K562 (cell line): Measurements from ENCODE around the gene MBNL1. TPM values are rescaled to one million over a fixed set of nuclear protein-coding genes. Genes with fewer than 3 reads are reported as not detected.

ENCODE experiments used
- CBFA2T3 ChIP-seq: fragments of 450-650 bp; IDR thresholded peaks from 2 replicates; pipeline ENCODE4 v1.6.1; 2017
- DNMT1 ChIP-seq: fragments of 450-650 bp; IDR thresholded peaks from 2 replicates; pipeline ENCODE4 v1.6.1; 2016; ENCODE audit warnings: antibody characterized with exemption, mild to moderate bottlenecking
- EWSR1 ChIP-seq: fragments of 450-650 bp; IDR thresholded peaks from 2 replicates; pipeline ENCODE4 v1.6.1; 2018; ENCODE audit warnings: borderline replicate concordance, mild to moderate bottlenecking, low read depth, moderate library complexity; ENCODE audit not compliant: partially characterized antibody
- JUND ChIP-seq, 2 experiments: IDR thresholded peaks; 2 replicates in 1 of 2; 3 replicates in 1 of 2; pipeline ENCODE4 v1.6.1; 2011; ENCODE audit warnings: borderline replicate concordance in 2 of 2, low read depth in 2 of 2, low read length in 2 of 2, improper control_type of control experiment in 1 of 2, missing biosample characterization in 1 of 2, missing genetic modification characterization in 1 of 2, missing genetic modification reagents in 1 of 2
- MAFG ChIP-seq: fragments of 450-650 bp; conservative IDR thresholded peaks from 2 replicates; pipeline ENCODE4 v1.6.1; 2016; ENCODE audit warnings: missing genetic modification characterization, missing compliant biosample characterization
- SMARCA4 ChIP-seq: fragments of 450-650 bp; IDR thresholded peaks from 2 replicates; pipeline ENCODE4 v1.6.1; 2016
- SMARCE1 ChIP-seq: fragments of 450-650 bp; IDR thresholded peaks from 2 replicates; pipeline ENCODE4 v1.7.1; 2016; ENCODE audit warnings: mild to moderate bottlenecking
- SUPT5H ChIP-seq: fragments of 450-650 bp; IDR thresholded peaks from 2 replicates; pipeline ENCODE4 v1.6.1; 2016
- TAF7 ChIP-seq: fragments of 450-650 bp; IDR thresholded peaks from 2 replicates; pipeline ENCODE4 v1.6.1; 2016; ENCODE audit warnings: missing genetic modification characterization, missing compliant biosample characterization
- TCF3 ChIP-seq: sonication (generic); formaldehyde crosslinking; IDR thresholded peaks from 2 replicates; pipeline ENCODE4 v1.4.0; 2020; ENCODE audit warnings: mild to moderate bottlenecking, missing genetic modification reagents
- THRA ChIP-seq: fragments of 450-650 bp; IDR thresholded peaks from 2 replicates; pipeline ENCODE4 v1.6.1; 2017; ENCODE audit warnings: mild to moderate bottlenecking, moderate library complexity
- ZEB2 ChIP-seq: fragments of 450-650 bp; IDR thresholded peaks from 2 replicates; pipeline ENCODE4 v1.6.1; 2016
- ZNF124 ChIP-seq: sonication (generic); formaldehyde crosslinking; IDR thresholded peaks from 2 replicates; pipeline ENCODE4 v1.8.1; 2022; ENCODE audit warnings: missing genetic modification reagents
- ZNF165 ChIP-seq: fragments of 250-450 bp; sonication (Bioruptor Pico); IDR thresholded peaks from 2 replicates; pipeline ENCODE4 v1.4.0; 2020; ENCODE audit warnings: borderline replicate concordance
- ZNF24 ChIP-seq: fragments of 450-650 bp; IDR thresholded peaks from 2 replicates; pipeline ENCODE4 v1.6.1; 2016
- ZZZ3 ChIP-seq: fragments of 450-650 bp; IDR thresholded peaks from 2 replicates; pipeline ENCODE4 v1.6.1; 2016; ENCODE audit warnings: antibody characterized with exemption, mild to moderate bottlenecking, moderate library complexity
- polyA plus RNA-seq, 8 experiments: library from polyadenylated mRNA; depleted of rRNA in 4 of 8; stranded (reverse) in 5 of 8; unstranded in 3 of 8; fragments of >200 nt; fragmentation: Nextera tagmentation in 2 of 8; fragmentation: Illumina TruSeq in 1 of 8; extraction: Ambion mirVana in 2 of 8; extraction: Trizol in 1 of 8; gene quantifications; 2 replicates each; pipeline versions ENCODE4 v1.2.1 to v1.2.3, GENCODE V29; 2011 to 2014; ENCODE audit warnings: inconsistent platforms in 1 of 8, missing spikeins in 1 of 8
- total RNA-seq, 7 experiments: library from RNA; depleted of rRNA in 6 of 7; stranded (reverse); fragments of >200 nt in 6 of 7; fragmentation: Illumina TruSeq in 2 of 7; extraction: Trizol in 2 of 7; gene quantifications; 2 replicates each; pipeline versions ENCODE4 v1.2.1 to v1.2.3, GENCODE V29; 2011 to 2021; ENCODE audit warnings: low replicate concordance in 1 of 7
- TF ChIP-seq, protein P1 (sequence below): fragments of 250-450 bp; sonication (Bioruptor Pico); IDR thresholded peaks from 2 replicates; pipeline ENCODE4 v1.9.0; 2021; ENCODE audit warnings: mild to moderate bottlenecking
- TF ChIP-seq, protein P2 (sequence below): fragments of 450-650 bp; formaldehyde crosslinking; IDR thresholded peaks from 2 replicates; pipeline ENCODE4 v1.4.0; 2022; ENCODE audit warnings: missing genetic modification characterization
- TF ChIP-seq, protein P3 (sequence below): sonication (generic); formaldehyde crosslinking; IDR thresholded peaks from 2 replicates; pipeline ENCODE4 v1.8.0; 2022; ENCODE audit warnings: missing genetic modification reagents, mild to moderate bottlenecking, borderline replicate concordance
- TF ChIP-seq, protein P4 (sequence below): sonication (generic); formaldehyde crosslinking; IDR thresholded peaks from 2 replicates; pipeline ENCODE4 v1.8.0; 2023; ENCODE audit warnings: missing genetic modification reagents, mild to moderate bottlenecking, borderline replicate concordance

MBNL1 gene
- total and polyA plus RNA-seq, 9 of the 15 experiments (the other 6 are each of a cell fraction or from before 2014, with no cell fraction given), result 70.3 to 243 (median 220) TPM

DNA sequence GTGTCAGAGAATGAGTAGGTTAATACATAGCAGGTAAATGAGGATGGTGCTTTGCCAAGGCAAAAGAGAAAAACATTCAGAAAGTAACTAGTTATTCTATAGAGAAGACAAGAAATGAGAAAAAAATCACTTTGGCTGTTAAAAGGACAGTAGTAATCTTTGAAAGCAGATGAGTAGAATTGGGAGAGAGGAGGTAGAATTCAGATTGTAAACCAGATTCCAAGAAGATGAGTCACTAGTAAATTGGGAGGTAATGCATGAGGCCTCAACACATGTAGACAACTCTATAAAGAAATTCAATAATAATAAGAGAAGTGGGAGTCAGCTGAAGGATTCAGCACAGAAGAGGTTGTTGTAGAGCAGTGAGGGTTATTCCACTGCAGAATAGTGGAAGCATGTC, 81.4 kb downstream of the MBNL1 start (continued):
- TF ChIP-seq TAF7 (tag) (no peak), ZNF24 (no peak), SMARCA4 (0 out of 2 replicates have a peak, but pooled peaks have one; percentile 23), SMARCE1 (0 out of 2 replicates have a peak, but pooled peaks have one; percentile 22), JUND (IDR thresholded peaks at IDR 0.05; ENCODE audit: borderline replicate concordance, low read depth, low read length) (peak; percentile 75), JUND (tag; IDR thresholded peaks at IDR 0.05; ENCODE audit: borderline replicate concordance, low read depth, low read length) (peak; percentile 33; the same call in 1 of the 3 replicates), CBFA2T3 (peak; percentile 59), DNMT1 (no peak), EWSR1 (no peak), ZEB2 (no peak), MAFG (tag) (no peak), THRA (no peak), SUPT5H (0 out of 2 replicates have a peak, but pooled peaks have one; percentile 25), ZNF165 (CRISPR knock-in tag) (no peak), ZNF124 (CRISPR knock-in tag) (no peak), TCF3 (no peak), ZZZ3 (no peak)
- TF ChIP-seq, protein P1, sequence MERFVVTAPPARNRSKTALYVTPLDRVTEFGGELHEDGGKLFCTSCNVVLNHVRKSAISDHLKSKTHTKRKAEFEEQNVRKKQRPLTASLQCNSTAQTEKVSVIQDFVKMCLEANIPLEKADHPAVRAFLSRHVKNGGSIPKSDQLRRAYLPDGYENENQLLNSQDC, result no peak
- TF ChIP-seq, protein P2, sequence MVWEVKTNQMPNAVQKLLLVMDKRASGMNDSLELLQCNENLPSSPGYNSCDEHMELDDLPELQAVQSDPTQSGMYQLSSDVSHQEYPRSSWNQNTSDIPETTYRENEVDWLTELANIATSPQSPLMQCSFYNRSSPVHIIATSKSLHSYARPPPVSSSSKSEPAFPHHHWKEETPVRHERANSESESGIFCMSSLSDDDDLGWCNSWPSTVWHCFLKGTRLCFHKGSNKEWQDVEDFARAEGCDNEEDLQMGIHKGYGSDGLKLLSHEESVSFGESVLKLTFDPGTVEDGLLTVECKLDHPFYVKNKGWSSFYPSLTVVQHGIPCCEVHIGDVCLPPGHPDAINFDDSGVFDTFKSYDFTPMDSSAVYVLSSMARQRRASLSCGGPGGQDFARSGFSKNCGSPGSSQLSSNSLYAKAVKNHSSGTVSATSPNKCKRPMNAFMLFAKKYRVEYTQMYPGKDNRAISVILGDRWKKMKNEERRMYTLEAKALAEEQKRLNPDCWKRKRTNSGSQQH, result no peak
- TF ChIP-seq, protein P3, sequence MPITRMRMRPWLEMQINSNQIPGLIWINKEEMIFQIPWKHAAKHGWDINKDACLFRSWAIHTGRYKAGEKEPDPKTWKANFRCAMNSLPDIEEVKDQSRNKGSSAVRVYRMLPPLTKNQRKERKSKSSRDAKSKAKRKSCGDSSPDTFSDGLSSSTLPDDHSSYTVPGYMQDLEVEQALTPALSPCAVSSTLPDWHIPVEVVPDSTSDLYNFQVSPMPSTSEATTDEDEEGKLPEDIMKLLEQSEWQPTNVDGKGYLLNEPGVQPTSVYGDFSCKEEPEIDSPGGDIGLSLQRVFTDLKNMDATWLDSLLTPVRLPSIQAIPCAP, result no peak
- TF ChIP-seq, protein P4, sequence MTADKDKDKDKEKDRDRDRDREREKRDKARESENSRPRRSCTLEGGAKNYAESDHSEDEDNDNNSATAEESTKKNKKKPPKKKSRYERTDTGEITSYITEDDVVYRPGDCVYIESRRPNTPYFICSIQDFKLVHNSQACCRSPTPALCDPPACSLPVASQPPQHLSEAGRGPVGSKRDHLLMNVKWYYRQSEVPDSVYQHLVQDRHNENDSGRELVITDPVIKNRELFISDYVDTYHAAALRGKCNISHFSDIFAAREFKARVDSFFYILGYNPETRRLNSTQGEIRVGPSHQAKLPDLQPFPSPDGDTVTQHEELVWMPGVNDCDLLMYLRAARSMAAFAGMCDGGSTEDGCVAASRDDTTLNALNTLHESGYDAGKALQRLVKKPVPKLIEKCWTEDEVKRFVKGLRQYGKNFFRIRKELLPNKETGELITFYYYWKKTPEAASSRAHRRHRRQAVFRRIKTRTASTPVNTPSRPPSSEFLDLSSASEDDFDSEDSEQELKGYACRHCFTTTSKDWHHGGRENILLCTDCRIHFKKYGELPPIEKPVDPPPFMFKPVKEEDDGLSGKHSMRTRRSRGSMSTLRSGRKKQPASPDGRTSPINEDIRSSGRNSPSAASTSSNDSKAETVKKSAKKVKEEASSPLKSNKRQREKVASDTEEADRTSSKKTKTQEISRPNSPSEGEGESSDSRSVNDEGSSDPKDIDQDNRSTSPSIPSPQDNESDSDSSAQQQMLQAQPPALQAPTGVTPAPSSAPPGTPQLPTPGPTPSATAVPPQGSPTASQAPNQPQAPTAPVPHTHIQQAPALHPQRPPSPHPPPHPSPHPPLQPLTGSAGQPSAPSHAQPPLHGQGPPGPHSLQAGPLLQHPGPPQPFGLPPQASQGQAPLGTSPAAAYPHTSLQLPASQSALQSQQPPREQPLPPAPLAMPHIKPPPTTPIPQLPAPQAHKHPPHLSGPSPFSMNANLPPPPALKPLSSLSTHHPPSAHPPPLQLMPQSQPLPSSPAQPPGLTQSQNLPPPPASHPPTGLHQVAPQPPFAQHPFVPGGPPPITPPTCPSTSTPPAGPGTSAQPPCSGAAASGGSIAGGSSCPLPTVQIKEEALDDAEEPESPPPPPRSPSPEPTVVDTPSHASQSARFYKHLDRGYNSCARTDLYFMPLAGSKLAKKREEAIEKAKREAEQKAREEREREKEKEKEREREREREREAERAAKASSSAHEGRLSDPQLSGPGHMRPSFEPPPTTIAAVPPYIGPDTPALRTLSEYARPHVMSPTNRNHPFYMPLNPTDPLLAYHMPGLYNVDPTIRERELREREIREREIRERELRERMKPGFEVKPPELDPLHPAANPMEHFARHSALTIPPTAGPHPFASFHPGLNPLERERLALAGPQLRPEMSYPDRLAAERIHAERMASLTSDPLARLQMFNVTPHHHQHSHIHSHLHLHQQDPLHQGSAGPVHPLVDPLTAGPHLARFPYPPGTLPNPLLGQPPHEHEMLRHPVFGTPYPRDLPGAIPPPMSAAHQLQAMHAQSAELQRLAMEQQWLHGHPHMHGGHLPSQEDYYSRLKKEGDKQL, result no peak
